ENCODE results near the gene PPP1R12B.
"Not testable (repeated sequence)": the region's sequence is repeated elsewhere in the genome, so short reads cannot be mapped to it uniquely, and the experiment has no call there.

Gene PPP1R12B

DNA sequence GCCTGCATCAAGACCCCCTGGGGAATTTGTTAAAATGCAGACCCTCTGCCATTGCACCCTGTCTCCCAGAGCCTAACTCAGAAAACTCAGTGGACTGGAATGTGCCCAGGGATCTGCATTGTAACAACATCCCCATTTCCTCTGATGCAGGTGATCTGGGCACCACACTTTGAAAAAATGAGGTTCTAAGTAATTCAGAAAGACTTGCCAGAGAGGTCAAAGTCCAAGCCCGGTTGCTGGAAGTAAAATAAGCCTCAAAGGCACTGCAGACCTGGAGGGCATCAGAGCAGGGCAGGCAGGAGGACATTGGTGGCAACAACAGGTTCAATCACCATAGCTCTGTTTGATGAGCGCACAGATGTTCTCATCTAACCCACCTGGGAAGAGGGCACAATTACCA is 271.0 kb downstream of the PPP1R12B start:
- no peak overlapping the region for H3K27ac ChIP-seq
- TF ChIP-seq, protein P1, sequence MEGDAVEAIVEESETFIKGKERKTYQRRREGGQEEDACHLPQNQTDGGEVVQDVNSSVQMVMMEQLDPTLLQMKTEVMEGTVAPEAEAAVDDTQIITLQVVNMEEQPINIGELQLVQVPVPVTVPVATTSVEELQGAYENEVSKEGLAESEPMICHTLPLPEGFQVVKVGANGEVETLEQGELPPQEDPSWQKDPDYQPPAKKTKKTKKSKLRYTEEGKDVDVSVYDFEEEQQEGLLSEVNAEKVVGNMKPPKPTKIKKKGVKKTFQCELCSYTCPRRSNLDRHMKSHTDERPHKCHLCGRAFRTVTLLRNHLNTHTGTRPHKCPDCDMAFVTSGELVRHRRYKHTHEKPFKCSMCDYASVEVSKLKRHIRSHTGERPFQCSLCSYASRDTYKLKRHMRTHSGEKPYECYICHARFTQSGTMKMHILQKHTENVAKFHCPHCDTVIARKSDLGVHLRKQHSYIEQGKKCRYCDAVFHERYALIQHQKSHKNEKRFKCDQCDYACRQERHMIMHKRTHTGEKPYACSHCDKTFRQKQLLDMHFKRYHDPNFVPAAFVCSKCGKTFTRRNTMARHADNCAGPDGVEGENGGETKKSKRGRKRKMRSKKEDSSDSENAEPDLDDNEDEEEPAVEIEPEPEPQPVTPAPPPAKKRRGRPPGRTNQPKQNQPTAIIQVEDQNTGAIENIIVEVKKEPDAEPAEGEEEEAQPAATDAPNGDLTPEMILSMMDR (conservative IDR thresholded peaks at IDR 0.05; ENCODE audit: low read depth), result no peak
- POLR2A ChIA-PET (ENCODE audit: low non-redundant PET), result no interaction called here
- CTCF ChIA-PET, result interaction anchor here (0.7 kb wide), 1 partner anchor 90 kb away, joined by 3 read pairs; no protein-coding TSS in a partner anchor
- DNase-seq (ENCODE audit: low spot score), result no peak

DNA sequence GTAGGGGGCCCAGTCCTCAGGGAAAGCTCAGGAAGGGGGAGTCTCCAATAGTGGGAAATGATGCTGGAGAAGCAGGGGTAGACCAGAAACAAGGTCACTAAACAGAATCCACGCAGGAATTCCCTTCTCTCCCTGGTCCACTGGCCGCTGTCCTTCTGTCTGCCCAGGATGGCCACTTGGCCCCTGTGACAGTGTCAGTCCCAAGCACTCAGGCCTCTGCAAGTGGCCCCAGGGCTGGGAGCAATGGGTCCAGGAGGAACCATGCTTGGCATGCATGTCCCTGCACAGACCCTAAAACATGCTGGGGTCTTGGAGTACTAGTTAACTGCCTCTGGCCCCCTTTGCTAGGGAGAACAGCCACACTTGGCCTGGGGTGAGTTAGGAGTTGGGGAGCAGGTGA is 271.5 kb downstream of the PPP1R12B start:
- DNase-seq (ENCODE audit: low spot score); CTCF ChIA-PET; POLR2A ChIA-PET (ENCODE audit: low non-redundant PET); H3K27ac ChIP-seq: not testable (repeated sequence)

DNA sequence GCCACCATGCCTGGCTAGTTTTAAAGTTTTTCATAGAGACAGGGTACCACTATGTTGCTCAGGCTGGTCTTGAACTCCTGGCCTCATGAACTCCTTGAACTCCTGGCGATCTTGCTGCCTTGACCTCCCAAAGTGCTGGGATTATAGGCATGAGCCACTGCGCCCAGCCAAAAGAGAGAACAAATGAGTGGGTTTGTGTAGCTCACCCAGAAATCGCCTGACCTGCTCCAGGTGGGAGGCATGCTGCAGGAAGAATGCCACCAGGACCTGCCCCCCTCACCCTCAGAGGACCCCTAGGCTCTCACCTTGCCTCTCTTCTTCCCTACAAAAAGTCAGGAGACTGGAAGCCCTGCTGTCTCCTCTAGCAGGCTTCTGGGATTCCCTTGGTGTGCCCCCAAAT is 272.9 kb downstream of the PPP1R12B start:
- POLR2A ChIA-PET (ENCODE audit: low non-redundant PET), result no interaction called here
- no peak overlapping the region for H3K27ac ChIP-seq
- TF ChIP-seq, protein P1 (conservative IDR thresholded peaks at IDR 0.05; ENCODE audit: low read depth), result no peak
- no peak for DNase-seq (ENCODE audit: low spot score)
- CTCF ChIA-PET, result interaction anchor here (0.5 to 0.7 kb wide), 2 partner anchors 21 to 158 kb away, joined by 3 read pairs; no protein-coding TSS in a partner anchor

DNA sequence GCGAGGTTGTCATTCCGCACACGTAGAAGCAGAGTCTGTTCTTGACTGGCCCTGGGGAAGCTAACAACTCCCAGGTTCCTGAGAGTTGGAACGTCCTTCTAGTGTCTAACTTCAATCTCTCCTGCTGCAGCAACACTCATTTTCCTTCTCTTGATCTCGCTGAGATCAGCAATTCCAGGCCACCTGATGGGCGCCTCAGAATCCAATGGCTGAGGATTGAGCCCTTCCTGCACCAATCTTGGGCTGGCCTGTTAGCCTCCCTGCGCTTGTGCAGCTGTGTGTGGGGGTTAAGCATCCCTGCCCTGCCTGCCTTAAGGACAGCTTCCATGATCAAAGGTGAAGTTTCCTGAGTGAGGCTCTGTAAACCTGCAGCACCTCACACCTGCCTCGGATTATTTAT is 273.9 kb downstream of the PPP1R12B start:
- CTCF ChIA-PET, result no interaction called here
- no peak overlapping the region for H3K27ac ChIP-seq

DNA sequence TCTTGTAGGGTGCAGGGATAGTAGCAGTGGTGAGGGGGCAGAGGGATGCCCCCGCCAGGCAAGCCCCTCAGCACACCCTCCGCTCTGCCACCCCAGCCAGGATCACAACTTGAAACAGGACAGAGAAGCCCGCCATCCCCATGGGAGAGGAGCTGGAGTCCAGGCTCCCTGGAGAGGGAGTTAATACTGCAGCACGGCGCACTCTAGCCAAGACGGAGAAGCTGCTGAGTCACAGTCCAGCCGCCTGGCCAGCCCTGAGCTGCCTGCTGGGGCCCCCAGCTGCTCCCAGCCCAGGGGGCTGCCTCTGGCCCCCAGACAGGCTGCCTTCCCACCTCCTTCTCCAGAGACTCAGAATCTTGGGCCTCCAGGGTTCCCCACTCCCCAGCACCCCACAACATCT is 274.6 kb downstream of the PPP1R12B start:
- ChIA-PET CTCF (interaction anchor here (0.9 kb wide), 1 partner anchor 187 kb away, joined by 4 read pairs; no protein-coding TSS in a partner anchor), POLR2A (ENCODE audit: low non-redundant PET) (no interaction called here)
- TF ChIP-seq, protein P1 (conservative IDR thresholded peaks at IDR 0.05; ENCODE audit: low read depth), result no peak
- no peak for DNase-seq (ENCODE audit: low spot score)
- H3K27ac ChIP-seq, result no peak overlapping the region

More for the DNA sequence above, 273.9 kb downstream of the PPP1R12B start:
- POLR2A ChIA-PET (ENCODE audit: low non-redundant PET), result no interaction called here
- DNase-seq (ENCODE audit: low spot score), result no peak
- TF ChIP-seq, protein P1 (conservative IDR thresholded peaks at IDR 0.05; ENCODE audit: low read depth), result no peak

DNA sequence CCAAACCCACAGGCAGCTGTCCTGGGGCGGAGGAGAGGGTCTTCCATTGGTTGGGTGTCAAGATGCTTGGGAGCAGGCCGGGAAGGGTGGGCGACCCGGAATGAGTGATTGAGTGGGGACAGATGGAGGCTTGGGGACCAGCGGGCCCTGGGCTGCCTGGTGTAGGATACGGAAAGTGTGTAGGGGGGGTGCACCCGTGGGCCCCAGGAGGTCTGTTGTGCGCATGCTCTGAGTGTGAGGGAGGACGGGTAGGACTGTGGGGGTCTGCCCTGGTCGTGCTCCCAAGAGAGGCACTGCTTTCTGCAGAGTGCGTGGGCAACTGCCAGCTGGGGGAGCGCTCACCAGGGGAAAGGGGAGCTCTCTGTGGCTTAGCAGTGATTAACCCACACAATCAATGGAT is 275.0 kb downstream of the PPP1R12B start:
- POLR2A ChIA-PET (ENCODE audit: low non-redundant PET); H3K27ac ChIP-seq; DNase-seq (ENCODE audit: low spot score): not testable (repeated sequence)
- CTCF ChIA-PET, result interaction anchor here (0.9 kb wide), 1 partner anchor 187 kb away, joined by 4 read pairs; no protein-coding TSS in a partner anchor

DNA sequence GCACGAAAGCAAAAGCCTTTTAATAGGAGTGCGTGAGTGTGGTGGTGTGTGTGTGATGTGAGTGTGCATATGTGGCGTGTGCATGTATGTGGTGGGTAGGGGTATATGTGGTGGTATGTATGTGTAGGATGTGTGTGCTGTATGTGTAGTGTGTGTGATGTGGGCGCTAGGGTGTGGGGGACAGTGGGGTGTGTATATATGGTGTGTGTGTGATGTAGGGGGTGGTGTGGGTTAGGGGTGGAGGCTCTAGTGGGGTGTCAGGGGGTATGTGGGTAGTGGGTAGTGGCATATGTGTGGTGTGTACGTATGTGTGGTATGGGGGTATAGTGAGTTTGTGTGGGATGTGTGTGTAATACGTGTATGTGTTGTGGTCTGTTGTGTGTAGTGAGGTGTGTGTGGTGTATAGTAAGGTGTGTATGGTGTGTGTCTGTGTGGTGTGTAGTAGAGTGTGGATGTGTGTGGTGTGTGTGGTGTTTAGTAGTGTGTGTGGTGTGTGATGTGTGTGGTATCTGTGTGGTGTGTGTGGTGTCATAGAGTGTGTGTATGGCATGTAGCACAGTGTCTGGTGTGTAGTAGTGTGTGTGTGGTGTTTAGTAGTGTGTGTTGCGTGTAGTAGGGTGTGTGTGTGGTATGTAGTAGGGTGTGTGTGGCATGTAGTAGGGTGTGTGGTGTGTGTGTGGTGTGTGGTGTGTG is 275.7 kb downstream of the PPP1R12B start:
- H3K27ac ChIP-seq, result no peak overlapping the region
- ChIA-PET CTCF (no interaction called here), POLR2A (ENCODE audit: low non-redundant PET) (no interaction called here)
- TF ChIP-seq, protein P1 (conservative IDR thresholded peaks at IDR 0.05; ENCODE audit: low read depth), result no peak
- DNase-seq (ENCODE audit: low spot score), result no peak
